Measurements from ENCODE around the gene CDC14C. TPM values are rescaled to one million over a fixed set of nuclear protein-coding genes. Genes with fewer than 3 reads are reported as not detected.
"Not testable (repeated sequence)": the region's sequence is repeated elsewhere in the genome, so short reads cannot be mapped to it uniquely, and the experiment has no call there.

CDC14C gene
- not detected for polyA plus RNA-seq (ENCODE audit: insufficient read depth in 1 of 5, insufficient read length in 5 of 5, low replicate concordance in 1 of 5)
- long read RNA-seq, donor 1 = 0 reads
- long read RNA-seq, donor 2 = 0 reads
- long read RNA-seq, donor 3 = 0 reads
- long read RNA-seq, donor 4 = 0 reads
- long read RNA-seq, donor 5 = 0 reads
- long read RNA-seq, donor 6 = 0 reads
- long read RNA-seq, donor 7 = 0 reads
- long read RNA-seq, donor 8 = 0 reads

DNA sequence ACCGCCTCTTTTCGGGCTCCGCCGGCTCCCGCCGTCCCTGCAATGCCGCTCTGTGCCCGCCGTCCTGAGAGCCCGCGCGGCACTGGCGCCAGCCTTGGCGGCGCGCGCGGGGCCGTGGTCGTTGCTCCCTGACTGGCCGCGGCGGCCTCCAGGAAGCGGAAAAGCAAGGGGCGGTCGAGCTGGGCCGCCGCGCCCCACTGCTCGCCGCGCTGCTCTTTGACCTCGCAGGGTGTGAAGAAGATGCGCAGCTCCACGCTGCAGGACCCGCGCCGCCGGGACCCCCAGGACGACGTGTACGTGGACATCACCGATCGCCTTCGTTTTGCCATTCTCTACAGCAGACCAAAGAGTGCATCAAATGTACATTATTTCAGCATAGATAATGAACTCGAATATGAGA, at the start of gene CDC14C:
CDC14C (plus strand) TSS at position 115 of the 400 bp plus-strand sequence; CDS start at position 241, 126 bp downstream.
- DNase-seq = no peak

DNA sequence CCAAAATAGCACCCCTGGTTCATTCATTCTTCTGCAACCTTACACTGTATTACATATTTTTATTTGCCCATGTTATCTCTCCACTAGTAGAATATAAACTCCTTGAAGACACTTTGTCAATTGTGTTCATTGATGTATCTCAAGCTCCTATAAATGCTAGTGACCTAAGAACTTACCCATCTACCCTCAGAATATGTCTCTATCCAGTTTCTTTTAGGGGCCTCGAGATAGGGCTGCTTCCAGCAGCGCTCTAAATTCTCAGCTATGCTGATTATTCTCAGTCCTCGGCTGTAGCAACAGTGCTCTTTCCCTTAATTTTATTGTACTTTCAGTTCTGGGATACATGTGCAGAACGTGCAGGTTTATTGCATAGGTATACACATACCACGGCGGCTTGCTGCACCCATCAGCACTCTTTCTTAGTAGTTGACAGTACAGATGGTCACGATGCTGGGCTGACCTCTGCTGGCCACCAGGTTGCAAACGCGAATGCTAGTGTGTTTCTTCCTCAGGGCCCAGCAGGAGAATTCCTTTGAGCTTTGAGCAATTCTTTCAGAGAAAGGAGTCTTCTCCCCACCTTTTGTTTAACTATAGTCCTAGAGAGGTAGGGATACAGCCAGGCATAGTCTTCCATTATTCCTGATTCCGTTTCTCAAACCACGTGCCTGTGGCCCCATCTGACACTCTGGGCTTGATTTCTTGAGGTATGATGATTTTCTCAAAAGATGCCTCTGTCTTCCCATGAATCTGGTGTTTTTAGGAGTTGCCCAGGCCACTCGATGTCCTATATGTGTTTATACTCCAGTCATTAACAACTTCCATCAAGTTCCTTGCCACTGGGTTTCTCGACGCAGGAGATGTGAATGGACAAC, 49.1 kb upstream of the CDC14C start:
- DNase-seq = peak; percentile 28 to 53

DNA sequence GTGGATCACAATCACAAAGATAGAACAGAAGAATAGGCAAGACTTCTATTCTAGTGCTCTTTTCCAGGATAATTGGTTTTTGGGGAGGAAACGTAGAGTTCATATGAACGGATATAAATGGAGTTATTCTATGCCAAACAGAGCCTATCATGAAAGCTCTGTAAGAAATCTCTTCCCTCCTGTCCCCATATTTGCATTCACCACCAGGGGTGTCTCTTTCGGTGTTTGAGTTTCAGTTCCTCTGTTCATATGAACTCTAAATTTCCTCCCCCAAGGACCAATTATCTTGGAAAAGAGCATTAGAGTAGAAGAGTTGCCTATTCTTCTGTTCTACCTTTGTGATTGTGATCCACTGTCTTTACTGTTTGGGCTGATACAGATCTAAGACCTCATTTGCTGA, 48.3 kb upstream of the CDC14C start:
- no peak for DNase-seq

DNA sequence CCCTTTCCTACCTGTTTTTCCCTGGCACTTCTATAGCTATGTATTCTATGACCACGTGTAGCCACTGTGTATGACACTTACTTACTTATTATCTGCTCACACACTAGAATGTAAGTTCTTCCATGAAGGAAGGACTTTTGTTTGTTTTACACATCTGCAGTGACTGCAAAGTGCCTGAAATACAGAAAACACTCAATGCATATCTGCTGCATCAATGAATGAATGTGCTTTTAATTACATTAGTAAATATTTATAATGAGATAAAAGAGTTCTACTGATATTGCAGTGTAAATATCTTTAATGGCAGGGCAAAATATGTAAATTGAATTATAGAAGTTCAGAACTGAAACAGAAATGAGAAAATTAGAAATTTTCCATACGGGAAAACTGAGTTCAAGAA, 43.5 kb upstream of the CDC14C start:
- no peak for DNase-seq

DNA sequence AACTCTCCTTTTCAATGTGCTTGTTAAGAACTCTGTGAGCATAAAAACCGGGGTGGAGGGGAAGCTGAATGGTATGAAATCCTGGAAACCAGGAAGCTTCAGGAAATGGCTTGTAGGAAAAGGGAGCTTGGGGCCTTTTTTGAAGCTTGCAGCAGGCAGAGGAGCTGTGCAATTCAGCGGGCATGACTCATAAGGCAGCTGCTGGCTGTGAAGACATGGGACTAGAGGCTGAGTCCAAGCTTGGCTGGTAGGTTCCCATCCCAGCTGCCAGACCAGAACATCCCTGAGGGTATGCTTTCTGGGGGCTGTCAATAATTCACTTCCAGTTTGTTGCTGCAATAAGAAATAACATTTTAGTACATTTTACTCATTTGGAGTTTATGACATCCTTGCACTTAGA, 36.8 kb upstream of the CDC14C start:
- DNase-seq = no peak

DNA sequence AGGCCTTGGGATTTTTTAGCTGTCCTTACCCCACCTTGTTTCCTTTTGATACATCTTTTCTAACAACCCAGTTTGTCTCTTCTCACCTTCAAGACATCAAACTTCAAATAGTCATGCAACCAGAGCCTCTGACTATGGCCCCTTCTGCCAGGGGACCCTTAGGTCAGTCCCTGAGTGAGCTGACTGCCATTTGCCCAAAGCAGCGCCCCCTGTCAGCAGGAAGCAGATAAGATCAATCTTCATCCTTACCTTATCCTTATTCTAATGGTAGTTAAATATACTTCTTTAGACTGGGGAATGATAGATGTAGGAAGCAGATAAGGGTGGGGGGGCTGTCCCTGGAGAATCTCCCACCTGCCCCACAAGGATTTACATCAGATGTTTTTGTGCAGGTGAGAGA, 29.8 kb upstream of the CDC14C start:
- no peak for DNase-seq

DNA sequence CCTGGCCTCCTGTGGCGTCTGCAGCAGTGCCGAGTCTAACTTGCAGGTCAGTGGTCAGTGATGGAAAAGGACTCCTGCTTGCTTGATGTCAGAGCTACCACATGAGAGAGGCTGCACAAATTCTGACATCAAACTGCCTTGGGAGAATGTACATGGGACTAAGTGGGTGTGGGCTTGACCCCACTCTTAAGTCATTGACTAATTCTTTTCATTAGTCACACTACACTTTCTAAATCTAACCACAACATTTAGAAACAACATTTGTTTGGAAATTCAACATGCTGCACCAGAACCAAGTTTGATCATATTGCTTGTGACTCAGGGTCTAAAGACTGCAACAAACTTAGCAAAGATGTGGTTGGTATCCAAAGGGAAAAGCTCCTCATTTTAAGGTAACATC, 24.4 kb upstream of the CDC14C start:
- DNase-seq = no peak

DNA sequence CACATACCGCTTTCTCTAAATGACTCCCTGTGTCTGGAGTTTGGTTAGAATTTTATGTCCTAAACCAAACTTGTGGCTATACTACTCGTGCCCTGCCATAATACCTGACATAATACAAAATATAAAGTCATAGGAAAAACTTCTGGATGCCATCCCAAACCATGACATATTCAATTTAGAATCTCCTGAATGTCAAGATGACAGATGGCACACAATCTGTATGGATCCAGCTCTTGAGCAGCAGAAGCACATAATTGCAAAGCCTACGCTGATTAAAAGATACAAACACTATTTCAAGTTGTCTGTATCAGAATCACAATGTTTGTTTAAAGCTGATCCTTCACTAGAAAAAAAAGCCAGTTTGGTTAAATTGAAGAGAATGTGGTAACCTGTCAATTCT, 22.4 kb upstream of the CDC14C start:
- no peak for DNase-seq

DNA sequence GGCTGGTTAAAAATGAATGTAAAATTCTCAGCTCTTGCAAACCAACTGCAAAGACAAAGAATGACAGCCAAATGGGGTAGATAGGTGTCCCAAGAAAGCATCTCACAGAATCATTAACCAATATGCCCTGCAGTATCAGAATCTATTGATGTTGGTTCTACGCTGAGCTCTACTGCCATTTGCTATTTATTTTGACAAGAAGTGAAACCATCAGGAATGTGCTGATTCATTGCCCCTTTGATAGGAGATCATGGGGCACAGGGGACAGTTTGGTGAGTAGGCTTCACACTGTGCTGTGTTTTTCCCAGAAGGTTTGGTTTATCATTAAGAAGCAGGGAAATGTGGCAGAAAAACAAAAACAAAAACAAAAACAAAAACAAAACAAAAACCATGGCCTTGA, 19.4 kb upstream of the CDC14C start:
- DNase-seq = no peak

DNA sequence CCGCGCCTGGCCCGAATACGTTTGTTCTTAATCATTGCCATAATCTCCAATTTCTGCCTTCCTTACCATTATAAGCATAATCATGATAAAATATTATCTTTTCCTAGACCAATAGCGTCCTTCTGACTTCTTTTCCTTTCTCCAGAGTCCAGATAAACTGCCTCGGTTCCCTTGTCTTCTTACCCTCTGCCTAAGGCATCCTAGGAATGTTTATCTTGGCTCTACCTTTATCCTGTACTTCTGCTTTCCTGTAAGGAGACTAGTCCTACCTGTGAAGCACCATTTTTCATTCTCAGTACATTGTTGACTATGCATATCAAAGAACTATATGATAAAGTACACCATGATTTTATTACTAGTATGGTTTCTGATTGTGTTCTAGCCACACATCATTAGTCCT, 18.7 kb upstream of the CDC14C start:
- not testable (repeated sequence) for DNase-seq

DNA sequence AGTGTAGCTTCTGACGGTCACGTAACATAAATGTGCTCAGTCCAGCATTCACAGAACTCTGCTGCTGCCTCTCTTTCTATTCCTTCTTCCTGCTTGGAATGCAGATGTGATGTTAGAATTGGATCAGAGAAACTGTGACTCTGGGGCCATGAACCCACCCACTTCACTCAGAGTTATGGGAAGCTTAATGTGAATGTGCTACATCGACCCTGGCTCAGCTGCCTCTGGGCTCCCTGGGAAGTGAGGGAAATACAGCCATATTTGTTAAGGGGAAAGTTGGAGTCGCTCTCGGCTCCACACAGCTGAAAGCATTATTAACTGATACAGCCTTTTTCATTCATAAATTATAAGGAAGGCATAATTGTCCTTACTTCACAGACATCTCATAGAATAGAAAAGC, 14.5 kb upstream of the CDC14C start:
- DNase-seq = not testable (repeated sequence)

DNA sequence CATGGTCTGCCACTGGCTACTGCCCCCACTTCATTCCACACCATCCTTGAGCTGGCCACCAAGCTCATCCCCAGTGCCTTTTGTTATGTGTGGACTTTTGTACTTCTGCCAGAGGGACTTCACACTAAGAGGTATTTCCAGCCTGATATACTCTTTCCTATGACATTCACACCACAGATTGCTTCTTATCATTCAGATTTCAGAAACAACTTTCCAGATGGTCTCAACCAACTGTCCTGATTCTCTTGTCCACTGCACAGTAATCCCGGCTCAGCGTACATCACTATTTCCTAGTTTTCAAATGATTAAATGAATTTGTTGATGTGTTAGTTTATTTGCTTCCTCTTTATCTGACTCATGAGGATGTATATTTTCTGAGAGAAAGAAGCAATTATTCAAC, 7.1 kb downstream of the CDC14C start:
- no peak for DNase-seq

DNA sequence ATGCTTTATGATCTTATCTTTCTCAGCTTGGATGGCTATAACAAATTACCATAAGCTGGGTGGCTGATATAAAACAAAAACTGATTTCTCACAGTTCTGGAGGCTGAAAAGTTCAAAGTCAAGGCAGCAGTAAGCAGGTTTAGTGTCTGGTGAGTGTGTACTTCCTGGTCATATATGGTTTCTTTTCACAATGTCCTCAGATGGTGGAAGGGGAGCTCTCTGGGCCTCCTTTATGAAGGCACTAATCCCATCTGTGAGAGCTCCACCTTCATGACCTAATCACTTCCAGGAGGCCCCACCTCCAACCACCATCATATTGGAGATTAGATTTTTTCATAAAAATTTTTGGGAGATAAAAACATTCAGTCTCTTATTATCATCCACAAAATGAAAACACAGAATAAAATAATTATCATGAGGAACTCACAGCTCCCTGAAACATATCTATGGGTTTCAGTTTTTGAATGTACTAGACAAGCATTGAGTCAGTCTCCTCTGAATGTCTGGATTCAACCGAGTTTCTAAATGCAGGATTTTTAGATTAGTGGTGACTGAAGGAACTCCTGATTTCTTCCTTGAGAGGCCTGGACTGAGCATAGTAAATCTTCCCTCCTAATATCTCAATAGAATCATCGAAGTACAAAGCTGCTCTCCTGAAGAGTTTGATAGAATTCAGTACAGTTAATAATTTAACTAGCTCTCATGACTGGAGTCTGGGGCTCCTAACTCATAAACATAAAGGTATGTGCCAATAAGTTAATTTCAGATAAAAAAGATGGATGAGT, 8.0 kb downstream of the CDC14C start:
- DNase-seq = no peak

DNA sequence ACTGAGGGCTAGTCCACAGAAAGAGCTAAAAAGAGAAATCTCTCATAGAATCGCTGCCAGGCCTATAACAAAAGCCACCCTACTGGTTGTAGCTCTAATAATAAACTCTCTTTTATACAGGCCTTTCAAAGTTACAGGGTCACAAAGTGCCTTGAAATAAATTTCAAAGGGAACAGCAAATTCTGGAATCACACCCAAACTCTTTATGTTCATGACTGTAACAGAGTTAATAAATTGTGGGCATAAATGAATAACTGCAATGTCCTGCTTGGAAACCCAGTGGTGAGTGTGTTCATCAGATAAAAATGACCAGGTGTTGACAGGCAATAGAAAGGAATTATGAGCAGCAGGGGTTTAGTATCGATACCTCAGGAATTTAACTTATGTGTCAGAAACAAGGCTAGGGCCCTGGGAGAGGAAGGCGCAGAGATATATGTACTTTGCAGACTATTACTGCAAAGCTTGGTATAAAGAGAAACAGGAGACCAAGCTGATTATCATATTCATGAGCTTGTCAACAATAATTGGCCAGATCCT, 9.3 kb downstream of the CDC14C start:
- DNase-seq = no peak

DNA sequence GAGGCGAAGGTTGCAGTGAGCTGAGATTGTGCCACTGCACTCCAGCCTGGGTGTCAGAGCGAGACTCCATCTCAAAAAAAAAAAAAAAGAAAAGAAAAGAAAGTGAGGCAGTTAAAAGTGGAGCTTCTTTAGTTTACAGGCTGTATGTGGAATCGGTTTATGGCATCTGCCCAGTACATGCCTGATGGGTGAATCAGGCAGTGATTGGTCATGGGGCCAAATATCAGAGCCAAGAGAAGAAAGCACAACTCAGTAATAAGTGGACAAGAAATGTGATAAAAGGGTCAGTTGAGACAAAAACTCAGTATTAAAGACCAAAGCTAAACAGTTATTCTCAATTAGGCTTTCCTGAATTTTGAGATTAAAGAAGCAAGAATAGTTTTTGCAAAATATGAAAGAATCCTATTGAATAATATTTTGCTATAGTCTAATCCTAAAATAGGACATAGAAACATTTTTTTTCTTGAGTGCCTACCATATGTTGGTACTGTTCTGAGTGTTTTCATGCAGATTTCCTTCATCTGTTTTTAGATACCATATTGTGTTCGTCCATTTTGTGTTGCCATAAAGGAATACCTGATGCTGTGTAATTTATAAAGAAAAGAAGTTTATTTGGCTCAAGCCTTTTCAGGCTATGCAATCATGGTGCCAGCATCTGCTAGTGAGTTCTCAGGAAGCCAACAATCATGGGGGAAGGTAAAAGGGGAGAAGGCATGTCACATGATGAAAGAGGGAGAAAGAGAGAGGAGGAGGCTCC, 14.4 kb downstream of the CDC14C start:
- DNase-seq = no peak

DNA sequence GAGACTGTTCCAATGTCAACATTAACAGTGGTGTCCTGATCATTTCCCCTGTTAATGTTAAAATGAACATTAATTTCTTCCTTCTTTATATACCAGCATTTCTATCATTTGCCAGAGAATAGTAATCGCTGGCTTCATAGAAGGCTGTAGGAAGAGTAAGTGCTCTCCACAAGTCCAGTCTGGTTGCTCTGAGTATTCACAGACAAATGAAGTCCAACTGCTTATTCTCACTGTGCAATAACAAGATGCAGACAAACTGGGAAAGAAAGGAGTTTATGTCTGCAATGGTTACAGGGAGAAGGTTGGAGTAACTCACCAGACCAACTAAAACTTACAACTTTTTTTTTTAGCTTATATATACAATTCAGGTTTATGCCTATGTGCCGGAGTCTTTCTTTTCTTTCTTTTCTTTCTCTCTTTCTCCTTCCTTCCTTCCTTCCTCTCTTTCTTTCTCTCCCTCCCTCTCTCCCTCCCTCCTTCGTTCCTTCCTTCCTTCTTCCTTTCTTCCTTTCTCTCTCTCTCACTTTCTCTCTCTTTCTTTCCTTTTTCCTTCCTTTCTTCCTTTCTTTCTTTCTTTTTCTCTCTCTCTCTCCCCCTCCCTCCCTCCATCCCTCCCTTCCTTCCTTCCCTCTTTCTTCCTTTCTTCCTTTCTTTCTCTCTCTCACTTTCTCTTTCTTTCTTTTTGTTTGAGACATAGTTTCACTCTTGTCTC, 19.1 kb downstream of the CDC14C start:
- no peak for DNase-seq

DNA sequence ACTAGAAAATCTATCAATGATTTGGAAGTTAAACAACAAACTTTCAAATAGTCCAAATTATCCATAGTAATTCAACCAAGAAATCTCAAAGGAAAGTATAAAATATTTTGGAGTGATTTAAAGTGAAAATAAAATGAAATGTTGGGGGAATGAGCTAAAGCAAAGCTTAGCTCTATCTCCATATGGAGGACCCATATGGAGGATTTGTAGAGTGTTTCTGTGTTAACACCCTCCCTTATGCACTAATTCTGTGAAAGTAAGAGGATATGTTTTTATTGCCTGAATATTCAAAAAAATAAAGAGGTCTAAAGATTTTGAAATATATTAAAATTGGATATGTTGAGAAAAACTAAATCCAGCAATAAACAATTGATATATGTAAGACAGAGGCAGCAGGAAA, 31.6 kb downstream of the CDC14C start:
- DNase-seq = no peak

DNA sequence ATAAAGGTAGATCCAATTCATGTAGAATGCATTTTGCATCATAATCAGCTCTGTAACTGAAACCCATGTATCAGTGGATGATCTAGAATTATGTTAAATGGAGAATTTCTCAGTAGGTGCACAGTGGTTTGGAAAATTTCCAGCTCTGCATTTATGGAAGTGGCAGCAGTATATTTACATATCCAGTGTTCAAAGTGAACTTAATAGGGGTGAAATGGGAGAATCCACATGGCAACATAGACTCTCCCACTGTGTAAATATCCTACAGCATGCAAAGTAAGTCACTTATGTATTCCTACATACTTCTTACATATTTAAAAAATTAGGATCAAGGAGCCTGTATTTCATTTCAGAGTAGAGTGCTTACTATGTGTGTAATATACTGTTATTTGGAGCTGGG, 35.3 kb downstream of the CDC14C start:
- DNase-seq = no peak

DNA sequence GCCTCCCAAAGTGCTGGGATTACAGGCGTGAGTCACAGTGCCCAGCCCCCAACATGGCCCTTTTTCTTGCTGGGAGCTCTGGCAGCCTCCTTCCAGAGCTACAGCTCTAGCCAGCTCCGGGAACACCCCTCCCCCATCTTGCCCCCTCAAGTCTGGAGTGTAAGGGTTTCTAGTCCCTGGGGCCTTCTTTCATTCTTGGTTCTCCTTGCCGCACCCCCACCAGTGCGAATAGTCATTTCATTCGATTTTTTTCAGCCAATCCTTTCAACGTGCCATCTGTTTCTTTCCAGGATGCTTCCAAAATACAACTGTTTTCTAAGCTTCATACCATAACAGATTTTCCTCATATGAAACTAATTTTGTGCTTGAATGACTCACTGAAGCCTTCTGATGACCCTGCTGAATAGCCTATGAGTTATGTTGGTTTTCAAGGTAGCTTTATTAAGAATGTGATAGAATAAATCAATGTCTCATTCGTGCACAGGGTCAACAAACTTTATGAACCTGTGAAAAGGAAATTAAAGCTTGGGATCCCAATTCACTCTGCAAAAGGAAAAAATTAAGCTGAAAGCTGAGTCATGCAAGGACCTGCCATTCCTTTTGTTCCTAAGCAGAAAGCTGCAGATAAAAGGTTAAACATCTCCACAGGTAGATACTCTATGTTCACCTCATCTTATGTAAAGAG, 38.6 kb downstream of the CDC14C start:
- DNase-seq = no peak

DNA sequence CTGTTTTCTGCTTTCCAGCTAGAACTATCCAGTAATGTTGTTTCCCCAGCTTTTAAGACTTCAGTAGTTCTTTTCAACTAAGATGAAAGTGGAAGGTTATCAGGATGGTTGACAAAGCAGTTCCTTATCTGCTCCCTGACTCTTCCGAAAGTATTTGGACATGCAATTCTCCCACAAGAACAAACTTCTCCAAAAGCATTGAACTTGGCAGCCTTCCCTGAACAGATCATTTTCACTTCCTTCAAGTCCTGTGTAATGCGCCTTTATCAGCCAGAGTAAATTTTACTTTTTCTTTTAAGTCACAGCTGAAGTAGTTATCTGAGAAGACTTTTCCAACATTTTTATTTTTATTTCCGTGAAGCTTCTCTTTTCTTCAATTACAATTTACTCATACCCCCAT, 39.7 kb downstream of the CDC14C start:
- DNase-seq = peak; percentile 49 to 56
